GM18868 (cell line): ENCODE results near the gene SLC6A6.
A peak's percentile ranks its signal among the peaks of the same experiment; 100 is the strongest.

Source experiments
- ATAC-seq: cut with Tn5 transposase; IDR thresholded peaks from one replicate; pipeline ENCODE4 v1.9.1; 2021; ENCODE audit warnings: mild to moderate bottlenecking, moderate library complexity; ENCODE audit not compliant: unreplicated experiment

The SLC6A6 gene

GRCh38 chr3:14402304-14402811 is at the start of gene SLC6A6:
Gene SLC6A6 (plus strand): TSS chr3:14402606. CDS start chr3:14443635, 41,029 bp downstream.
- ATAC-seq = peak; percentile 66

GRCh38 chr3:14353502-14353901 is 48.9 kb upstream of the SLC6A6 start:
- no peak for ATAC-seq

- ATAC-seq = no peak
These were observed 44.9 kb upstream of the SLC6A6 start for GRCh38 chr3:14357463-14357862.

GRCh38 chr3:14358426-14359211 is 43.8 kb upstream of the SLC6A6 start:
- no peak for ATAC-seq

- no peak for ATAC-seq
These were observed 43.1 kb upstream of the SLC6A6 start for GRCh38 chr3:14359348-14359747.

- no peak for ATAC-seq
These were observed 42.1 kb upstream of the SLC6A6 start for GRCh38 chr3:14360123-14360881.

GRCh38 chr3:14361068-14361677 is 41.2 kb upstream of the SLC6A6 start:
- ATAC-seq = no peak

GRCh38 chr3:14362890-14363289 is 39.5 kb upstream of the SLC6A6 start:
- no peak for ATAC-seq

- ATAC-seq = no peak
These were observed 39.0 kb upstream of the SLC6A6 start for GRCh38 chr3:14363379-14363778.

GRCh38 chr3:14363991-14364390 is 38.4 kb upstream of the SLC6A6 start:
- no peak for ATAC-seq

GRCh38 chr3:14364580-14365292 is 37.7 kb upstream of the SLC6A6 start:
- ATAC-seq = no peak

GRCh38 chr3:14366248-14366647 is 36.2 kb upstream of the SLC6A6 start:
- no peak for ATAC-seq

- ATAC-seq = no peak
These were observed 35.2 kb upstream of the SLC6A6 start for GRCh38 chr3:14366915-14367823.

GRCh38 chr3:14368146-14368545 is 34.3 kb upstream of the SLC6A6 start:
- ATAC-seq = no peak

GRCh38 chr3:14368885-14369284 is 33.5 kb upstream of the SLC6A6 start:
- ATAC-seq = no peak

- ATAC-seq = no peak
These were observed 32.4 kb upstream of the SLC6A6 start for GRCh38 chr3:14369675-14370669.

GRCh38 chr3:14370720-14371572 is 31.5 kb upstream of the SLC6A6 start:
- ATAC-seq = no peak
